K562 (cell line): ENCODE measurements around the gene CLIP1.

Source experiments
- CUX1 ChIP-seq: fragments of 200-800 bp; sonication (Bioruptor generic); IDR thresholded peaks from 2 replicates; pipeline ENCODE4 v1.6.1; 2016; ENCODE audit warnings: missing genetic modification characterization, missing compliant biosample characterization
- HLTF ChIP-seq: fragments of 450-650 bp; IDR thresholded peaks from 2 replicates; pipeline ENCODE4 v1.6.1; 2016
- NFE2L1 ChIP-seq: fragments of 450-650 bp; IDR thresholded peaks from 2 replicates; pipeline ENCODE4 v1.6.1; 2016; ENCODE audit warnings: missing genetic modification characterization, low read depth, mild to moderate bottlenecking, missing compliant biosample characterization, moderate library complexity, borderline replicate concordance
- TBL1XR1 ChIP-seq, 2 experiments: IDR thresholded peaks; 2 replicates each; pipeline ENCODE4 v1.6.1; 2012; ENCODE audit warnings: improper control_type of control experiment in 2 of 2, low read length in 2 of 2, mild to moderate bottlenecking in 1 of 2
- TEAD4 ChIP-seq, 2 experiments: sonication (generic) in 1 of 2; formaldehyde crosslinking in 1 of 2; IDR thresholded peaks; 2 replicates each; pipeline versions ENCODE4 v1.6.1 to v1.8.0; 2012 to 2022; ENCODE audit warnings: borderline replicate concordance in 1 of 2, inconsistent platforms in 1 of 2, low read length in 1 of 2, mild to moderate bottlenecking in 1 of 2, missing genetic modification reagents in 1 of 2

GRCh38 chr12:122327014-122327413 is 95.5 kb downstream of the CLIP1 start:
- TF ChIP-seq TEAD4 (IDR thresholded peaks at IDR 0.05; ENCODE audit: low read length) (no peak), TEAD4 (CRISPR knock-in tag; IDR thresholded peaks at IDR 0.05; ENCODE audit: borderline replicate concordance) (no peak), TBL1XR1 (IDR thresholded peaks at IDR 0.05; ENCODE audit: low read length in 2 of 2) (no peak), HLTF (no peak), NFE2L1 (tag) (no peak), CUX1 (CRISPR knock-in tag) (no peak)
